Bronchial epithelial cell (primary cell): ENCODE data around the gene CHRD. TPM values are rescaled to one million over a fixed set of nuclear protein-coding genes. Genes with fewer than 3 reads are reported as not detected.
A peak's percentile ranks its signal among the peaks of the same experiment; 100 is the strongest.

Experiments
- DNase-seq: peaks from one replicate; pipeline ENCODE4 v3.0.0-alpha.2; 2010; ENCODE audit warnings: low read depth
- FAIRE-seq: peaks from 2 replicates; lab custom pipeline; 2011; peaks lifted over from hg19 to GRCh38; lab: Jason Lieb, UNC
- H3K27me3 ChIP-seq: 2 replicates; pipeline ENCODE4 v1.5.1; 2011; ENCODE audit warnings: low read length; ENCODE audit not compliant: control insufficient read depth, insufficient read depth
- H3K36me3 ChIP-seq: 2 replicates; pipeline ENCODE4 v1.5.1; 2011; ENCODE audit warnings: low read length; ENCODE audit not compliant: control insufficient read depth, insufficient read depth
- H3K4me3 ChIP-seq: 2 replicates; pipeline ENCODE4 v1.5.1; 2011; ENCODE audit warnings: mild to moderate bottlenecking, low read depth, low read length, control low read depth
- CTCF ChIP-seq: IDR thresholded peaks from 2 replicates; pipeline ENCODE4 v1.5.1; 2011; ENCODE audit warnings: mild to moderate bottlenecking, moderate library complexity, low read length, control low read depth, inconsistent platforms; ENCODE audit not compliant: insufficient read depth, severe bottlenecking
- total RNA-seq: library from RNA; depleted of rRNA; stranded (reverse); fragments of >200 nt; gene quantifications from 2 replicates; pipeline ENCODE4 v1.2.1, GENCODE V29; 2014

The CHRD gene
- total RNA-seq, 1 donor from 2014 or later, result not detected

GRCh38 chr3:184389935-184390528, 10.2 kb downstream of the CHRD start:
- H3K27me3 ChIP-seq, result peaks cover 1% of the 10 kb centered on the region
- FAIRE-seq (no peak), DNase-seq (no peak)
- no peaks in the 10 kb centered on the region for H3K36me3 ChIP-seq
- TF ChIP-seq CTCF, result no peak
- no peak overlapping the region for H3K4me3 ChIP-seq

GRCh38 chr3:184391266-184391665, 11.4 kb downstream of the CHRD start:
- Histone ChIP-seq H3K36me3 (no peaks in the 10 kb centered on the region), H3K27me3 (peaks cover 3% of the 10 kb centered on the region), H3K4me3 (no peak overlapping the region)
- no peak for DNase-seq
- no peak for TF ChIP-seq CTCF
- FAIRE-seq, result no peak

GRCh38 chr3:184395320-184395660, 15.4 kb downstream of the CHRD start:
- Histone ChIP-seq H3K27me3 (peaks cover 5% of the 10 kb centered on the region), H3K36me3 (no peaks in the 10 kb centered on the region), H3K4me3 (no peak overlapping the region)
- TF ChIP-seq CTCF, result no peak
- FAIRE-seq (no peak), DNase-seq (no peak)

GRCh38 chr3:184399410-184399809, 19.6 kb downstream of the CHRD start:
- DNase-seq, result peak; percentile 53
- FAIRE-seq, result no peak

GRCh38 chr3:184405075-184406030, 25.5 kb downstream of the CHRD start:
- DNase-seq (no peak), FAIRE-seq (no peak)
- H3K36me3 ChIP-seq, result no peaks in the 10 kb centered on the region
- peaks cover 8% of the 10 kb centered on the region for H3K27me3 ChIP-seq
- no peak overlapping the region for H3K4me3 ChIP-seq
- no peak for TF ChIP-seq CTCF

More at GRCh38 chr3:184399410-184399809, 19.6 kb downstream of the CHRD start:
- Histone ChIP-seq H3K27me3 (peaks cover 8% of the 10 kb centered on the region), H3K4me3 (no peak overlapping the region), H3K36me3 (no peaks in the 10 kb centered on the region)
- TF ChIP-seq CTCF, result no peak
